ENCODE measurements around the gene CIC.

DNA sequence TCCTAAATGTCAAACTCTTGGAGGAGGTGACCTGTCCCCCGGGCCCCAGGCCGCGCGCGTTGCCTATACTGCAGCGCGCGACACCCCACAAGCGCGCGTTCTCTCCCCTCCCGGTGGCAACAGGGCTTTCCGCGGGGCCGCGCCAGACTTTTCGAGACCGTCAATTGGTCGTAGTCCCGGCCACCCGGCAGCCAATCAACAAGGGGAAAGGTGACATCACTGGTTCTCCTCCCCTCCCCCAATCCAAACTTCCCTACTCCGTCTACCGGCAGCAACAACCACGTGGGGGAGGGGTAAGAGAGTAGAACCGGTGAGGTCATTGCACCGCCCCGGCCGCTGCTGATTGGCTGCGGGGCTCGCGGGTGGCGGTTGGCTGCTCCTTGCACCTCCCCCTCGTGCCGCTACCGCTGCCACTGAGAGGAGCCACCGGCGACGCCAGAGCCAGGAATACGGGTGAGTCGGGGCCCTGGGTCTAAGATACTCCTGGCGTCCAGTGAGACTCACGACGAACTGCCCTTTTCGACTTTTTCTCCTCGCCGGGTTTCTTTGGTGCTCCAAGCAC is 829 bp upstream of the CIC start:
- TF ChIP-seq EZH2 (IDR thresholded peaks at IDR 0.05) = no peak
- TF ChIP-seq POLR2AphosphoS5 (IDR thresholded peaks at IDR 0.05; ENCODE audit: borderline replicate concordance, low read depth, low read length) = peak; percentile 41
- TF ChIP-seq FOXP2 (optimal IDR thresholded peaks at IDR 0.05; ENCODE audit: control extremely low read depth, extremely low read length, insufficient read depth) = peak; percentile 87
